Measurements from ENCODE around the gene DAB2IP.

DNA sequence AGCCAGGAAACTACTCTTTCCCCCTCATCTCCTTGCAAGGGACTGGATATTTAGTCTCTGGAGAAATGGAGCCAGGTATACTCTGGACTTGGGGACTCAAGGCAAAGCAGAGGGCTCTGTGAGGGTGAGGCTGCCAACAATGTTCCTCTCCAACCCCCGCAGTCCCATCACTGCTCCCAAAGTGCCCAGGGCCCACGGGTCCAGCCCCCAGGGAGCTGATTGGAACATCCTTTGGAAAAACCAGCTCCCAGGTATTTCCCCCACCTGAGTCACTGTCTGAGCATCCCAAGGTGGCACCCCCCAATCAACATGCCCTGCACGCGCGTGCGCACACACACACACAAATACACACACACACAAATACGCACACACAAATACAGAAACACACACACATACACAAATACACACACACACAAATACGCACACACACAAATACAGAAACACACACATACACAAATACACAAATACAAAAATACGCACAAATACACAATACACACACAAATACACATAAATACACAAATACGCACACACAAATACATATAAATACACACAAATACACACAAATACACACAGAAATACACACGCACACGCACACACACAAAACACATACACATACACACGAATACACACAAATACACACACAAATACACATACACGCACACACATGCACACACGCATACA is 137.4 kb downstream of the DAB2IP start:
- TF ChIP-seq, protein P1, sequence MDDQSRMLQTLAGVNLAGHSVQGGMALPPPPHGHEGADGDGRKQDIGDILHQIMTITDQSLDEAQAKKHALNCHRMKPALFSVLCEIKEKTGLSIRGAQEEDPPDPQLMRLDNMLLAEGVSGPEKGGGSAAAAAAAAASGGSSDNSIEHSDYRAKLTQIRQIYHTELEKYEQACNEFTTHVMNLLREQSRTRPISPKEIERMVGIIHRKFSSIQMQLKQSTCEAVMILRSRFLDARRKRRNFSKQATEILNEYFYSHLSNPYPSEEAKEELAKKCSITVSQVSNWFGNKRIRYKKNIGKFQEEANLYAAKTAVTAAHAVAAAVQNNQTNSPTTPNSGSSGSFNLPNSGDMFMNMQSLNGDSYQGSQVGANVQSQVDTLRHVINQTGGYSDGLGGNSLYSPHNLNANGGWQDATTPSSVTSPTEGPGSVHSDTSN (CRISPR knock-in tag; IDR thresholded peaks at IDR 0.05), result no peak
- TF ChIP-seq, protein P2, sequence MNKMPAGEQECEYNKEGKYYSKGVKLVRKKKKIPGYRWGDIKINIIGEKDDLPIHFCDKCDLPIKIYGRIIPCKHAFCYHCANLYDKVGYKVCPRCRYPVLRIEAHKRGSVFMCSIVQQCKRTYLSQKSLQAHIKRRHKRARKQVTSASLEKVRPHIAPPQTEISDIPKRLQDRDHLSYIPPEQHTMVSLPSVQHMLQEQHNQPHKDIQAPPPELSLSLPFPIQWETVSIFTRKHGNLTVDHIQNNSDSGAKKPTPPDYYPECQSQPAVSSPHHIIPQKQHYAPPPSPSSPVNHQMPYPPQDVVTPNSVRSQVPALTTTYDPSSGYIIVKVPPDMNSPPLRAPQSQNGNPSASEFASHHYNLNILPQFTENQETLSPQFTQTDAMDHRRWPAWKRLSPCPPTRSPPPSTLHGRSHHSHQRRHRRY (tag by site-specific recombination; IDR thresholded peaks at IDR 0.05), result no peak
- TF ChIP-seq ZNF426 (tag by site-specific recombination; IDR thresholded peaks at IDR 0.05) (no peak), ZNF670 (tag by site-specific recombination; IDR thresholded peaks at IDR 0.05; ENCODE audit: low read depth) (no peak), ZBTB20 (tag by site-specific recombination; IDR thresholded peaks at IDR 0.05) (no peak), ZNF558 (tag by site-specific recombination; IDR thresholded peaks at IDR 0.05) (no peak), YY2 (tag by site-specific recombination; IDR thresholded peaks at IDR 0.05) (no peak), TCF7L2 (IDR thresholded peaks at IDR 0.05; ENCODE audit: borderline replicate concordance, low read depth, low read length) (no peak), ZNF48 (tag by site-specific recombination; IDR thresholded peaks at IDR 0.05) (no peak), ZNF391 (tag by site-specific recombination; IDR thresholded peaks at IDR 0.05; ENCODE audit: borderline replicate concordance, low read depth) (no peak), ZNF184 (tag by site-specific recombination; IDR thresholded peaks at IDR 0.05) (no peak)
- TF ChIP-seq, protein P3, sequence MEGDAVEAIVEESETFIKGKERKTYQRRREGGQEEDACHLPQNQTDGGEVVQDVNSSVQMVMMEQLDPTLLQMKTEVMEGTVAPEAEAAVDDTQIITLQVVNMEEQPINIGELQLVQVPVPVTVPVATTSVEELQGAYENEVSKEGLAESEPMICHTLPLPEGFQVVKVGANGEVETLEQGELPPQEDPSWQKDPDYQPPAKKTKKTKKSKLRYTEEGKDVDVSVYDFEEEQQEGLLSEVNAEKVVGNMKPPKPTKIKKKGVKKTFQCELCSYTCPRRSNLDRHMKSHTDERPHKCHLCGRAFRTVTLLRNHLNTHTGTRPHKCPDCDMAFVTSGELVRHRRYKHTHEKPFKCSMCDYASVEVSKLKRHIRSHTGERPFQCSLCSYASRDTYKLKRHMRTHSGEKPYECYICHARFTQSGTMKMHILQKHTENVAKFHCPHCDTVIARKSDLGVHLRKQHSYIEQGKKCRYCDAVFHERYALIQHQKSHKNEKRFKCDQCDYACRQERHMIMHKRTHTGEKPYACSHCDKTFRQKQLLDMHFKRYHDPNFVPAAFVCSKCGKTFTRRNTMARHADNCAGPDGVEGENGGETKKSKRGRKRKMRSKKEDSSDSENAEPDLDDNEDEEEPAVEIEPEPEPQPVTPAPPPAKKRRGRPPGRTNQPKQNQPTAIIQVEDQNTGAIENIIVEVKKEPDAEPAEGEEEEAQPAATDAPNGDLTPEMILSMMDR (tag by site-specific recombination; IDR thresholded peaks at IDR 0.05), result no peak
- TF ChIP-seq, protein P4, sequence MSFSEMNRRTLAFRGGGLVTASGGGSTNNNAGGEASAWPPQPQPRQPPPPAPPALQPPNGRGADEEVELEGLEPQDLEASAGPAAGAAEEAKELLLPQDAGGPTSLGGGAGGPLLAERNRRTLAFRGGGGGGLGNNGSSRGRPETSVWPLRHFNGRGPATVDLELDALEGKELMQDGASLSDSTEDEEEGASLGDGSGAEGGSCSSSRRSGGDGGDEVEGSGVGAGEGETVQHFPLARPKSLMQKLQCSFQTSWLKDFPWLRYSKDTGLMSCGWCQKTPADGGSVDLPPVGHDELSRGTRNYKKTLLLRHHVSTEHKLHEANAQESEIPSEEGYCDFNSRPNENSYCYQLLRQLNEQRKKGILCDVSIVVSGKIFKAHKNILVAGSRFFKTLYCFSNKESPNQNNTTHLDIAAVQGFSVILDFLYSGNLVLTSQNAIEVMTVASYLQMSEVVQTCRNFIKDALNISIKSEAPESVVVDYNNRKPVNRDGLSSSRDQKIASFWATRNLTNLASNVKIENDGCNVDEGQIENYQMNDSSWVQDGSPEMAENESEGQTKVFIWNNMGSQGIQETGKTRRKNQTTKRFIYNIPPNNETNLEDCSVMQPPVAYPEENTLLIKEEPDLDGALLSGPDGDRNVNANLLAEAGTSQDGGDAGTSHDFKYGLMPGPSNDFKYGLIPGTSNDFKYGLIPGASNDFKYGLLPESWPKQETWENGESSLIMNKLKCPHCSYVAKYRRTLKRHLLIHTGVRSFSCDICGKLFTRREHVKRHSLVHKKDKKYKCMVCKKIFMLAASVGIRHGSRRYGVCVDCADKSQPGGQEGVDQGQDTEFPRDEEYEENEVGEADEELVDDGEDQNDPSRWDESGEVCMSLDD (tag by site-specific recombination; IDR thresholded peaks at IDR 0.05), result no peak
- TF ChIP-seq, protein P5, sequence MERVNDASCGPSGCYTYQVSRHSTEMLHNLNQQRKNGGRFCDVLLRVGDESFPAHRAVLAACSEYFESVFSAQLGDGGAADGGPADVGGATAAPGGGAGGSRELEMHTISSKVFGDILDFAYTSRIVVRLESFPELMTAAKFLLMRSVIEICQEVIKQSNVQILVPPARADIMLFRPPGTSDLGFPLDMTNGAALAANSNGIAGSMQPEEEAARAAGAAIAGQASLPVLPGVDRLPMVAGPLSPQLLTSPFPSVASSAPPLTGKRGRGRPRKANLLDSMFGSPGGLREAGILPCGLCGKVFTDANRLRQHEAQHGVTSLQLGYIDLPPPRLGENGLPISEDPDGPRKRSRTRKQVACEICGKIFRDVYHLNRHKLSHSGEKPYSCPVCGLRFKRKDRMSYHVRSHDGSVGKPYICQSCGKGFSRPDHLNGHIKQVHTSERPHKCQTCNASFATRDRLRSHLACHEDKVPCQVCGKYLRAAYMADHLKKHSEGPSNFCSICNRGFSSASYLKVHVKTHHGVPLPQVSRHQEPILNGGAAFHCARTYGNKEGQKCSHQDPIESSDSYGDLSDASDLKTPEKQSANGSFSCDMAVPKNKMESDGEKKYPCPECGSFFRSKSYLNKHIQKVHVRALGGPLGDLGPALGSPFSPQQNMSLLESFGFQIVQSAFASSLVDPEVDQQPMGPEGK (tag by site-specific recombination; IDR thresholded peaks at IDR 0.05), result no peak
